OCI-LY7 (cell line): ENCODE measurements around the gene FOXN3. TPM values are rescaled to one million over a fixed set of nuclear protein-coding genes. Genes with fewer than 3 reads are reported as not detected.
"Not testable (repeated sequence)": the region's sequence is repeated elsewhere in the genome, so short reads cannot be mapped to it uniquely, and the experiment has no call there.

ENCODE experiments used
- BruUV-seq: library from RNA; stranded (reverse); fragments of 400-500 nt; replicated peaks from 2 replicates; lab custom pipeline; 2021; lab: Mats Ljungman, UMichigan
- CTCF ChIA-PET: fragments of 300-600 bp; sonication (Branson Sonifier 250); formaldehyde crosslinking; loops from one replicate; lab custom pipeline; 2022; ENCODE audit warnings: antibody characterized with exemption; ENCODE audit not compliant: unreplicated experiment; lab: Charles Lee
- POLR2A ChIA-PET: fragments of 300-600 bp; sonication (Branson Sonifier 250); formaldehyde crosslinking; loops from one replicate; lab custom pipeline; 2022; ENCODE audit warnings: antibody characterized with exemption; lab: Charles Lee
- DNase-seq: peaks from one replicate; pipeline ENCODE4 v3.0.0-alpha.2; 2015; ENCODE audit warnings: low spot score
- H2AFZ ChIP-seq: fragments of 200-600 bp; sonication (generic), shearing (Covaris generic); 2 replicates; pipeline ENCODE4 v1.6.1; 2014; ENCODE audit warnings: mild to moderate bottlenecking, antibody characterized with exemption, low read length, moderate library complexity
- H3K27ac ChIP-seq: fragments of 200-600 bp; sonication (generic); 2 replicates; pipeline ENCODE4 v1.5.1; 2014; ENCODE audit warnings: mixed run types, low read depth, mild to moderate bottlenecking, moderate library complexity, low read length, inconsistent platforms; ENCODE audit not compliant: poor library complexity, severe bottlenecking
- H3K36me3 ChIP-seq: fragments of 200-600 bp; sonication (generic); 2 replicates; pipeline ENCODE4 v1.6.1; 2014; ENCODE audit warnings: mild to moderate bottlenecking, antibody characterized with exemption, low read length, moderate library complexity, mixed read lengths; ENCODE audit not compliant: insufficient read depth
- H3K4me1 ChIP-seq: fragments of 200-600 bp; sonication (generic); 2 replicates; pipeline ENCODE4 v1.5.1; 2014; ENCODE audit warnings: mild to moderate bottlenecking, low read length; ENCODE audit not compliant: insufficient read depth, poor library complexity, severe bottlenecking
- H3K4me2 ChIP-seq: fragments of 200-600 bp; sonication (generic); 2 replicates; pipeline ENCODE4 v1.6.1; 2014; ENCODE audit warnings: mild to moderate bottlenecking, low read length
- H3K4me3 ChIP-seq: fragments of 200-600 bp; sonication (generic); 2 replicates; pipeline ENCODE4 v1.5.1; 2014; ENCODE audit warnings: mild to moderate bottlenecking, low read depth, low read length; ENCODE audit not compliant: poor library complexity, severe bottlenecking
- H3K79me2 ChIP-seq: fragments of 200-600 bp; sonication (generic); 2 replicates; pipeline ENCODE4 v1.6.1; 2016; ENCODE audit warnings: low read depth, mild to moderate bottlenecking, low read length, moderate library complexity, mixed read lengths; ENCODE audit not compliant: insufficient read depth
- H3K9me2 ChIP-seq: fragments of 200-600 bp; sonication (generic); 2 replicates; pipeline ENCODE4 v1.6.1; 2016; ENCODE audit warnings: mild to moderate bottlenecking, low read length, mixed read lengths; ENCODE audit not compliant: insufficient read depth
- H3K9me3 ChIP-seq: fragments of 200-600 bp; sonication (generic); 2 replicates; pipeline ENCODE4 v1.6.1; 2014; ENCODE audit warnings: mild to moderate bottlenecking, mixed run types, low read length, mixed read lengths
- H4K20me1 ChIP-seq: fragments of 200-600 bp; sonication (generic); 2 replicates; pipeline ENCODE4 v1.6.1; 2014; ENCODE audit warnings: mild to moderate bottlenecking, antibody characterized with exemption, low read length, moderate library complexity, mixed read lengths; ENCODE audit not compliant: insufficient read depth
- EZH2phosphoT487 ChIP-seq: fragments of 200-600 bp; sonication (generic); IDR thresholded peaks from 2 replicates; pipeline ENCODE4 v1.6.1; 2018; ENCODE audit warnings: low read depth, borderline replicate concordance, mild to moderate bottlenecking, mixed run types, antibody characterized with exemption, low read length, moderate library complexity, mixed read lengths
- intact Hi-C: fragments of 100-400 bp; cut with micrococcal nuclease; formaldehyde crosslinking; loops from one replicate; pipeline ENCODE4 v1.10.0; 2022; ENCODE audit not compliant: unreplicated experiment
- total RNA-seq, 2 experiments: library from RNA; depleted of rRNA in 1 of 2; stranded (reverse); fragments of >200 nt in 1 of 2; shearing (Covaris generic) in 1 of 2; gene quantifications; 2 replicates each; pipeline ENCODE4 v1.2.3, GENCODE V29; 2014 to 2022
- TF ChIP-seq, protein P1 (sequence below): fragments of 200-600 bp; sonication (generic); conservative IDR thresholded peaks from 2 replicates; pipeline ENCODE4 v1.5.1; 2014; ENCODE audit warnings: mild to moderate bottlenecking, antibody characterized with exemption, low read length, moderate library complexity, mixed read lengths

FOXN3 gene
- total RNA-seq, 2 experiments from 2014 or later: 77.7 to 102 TPM

DNA sequence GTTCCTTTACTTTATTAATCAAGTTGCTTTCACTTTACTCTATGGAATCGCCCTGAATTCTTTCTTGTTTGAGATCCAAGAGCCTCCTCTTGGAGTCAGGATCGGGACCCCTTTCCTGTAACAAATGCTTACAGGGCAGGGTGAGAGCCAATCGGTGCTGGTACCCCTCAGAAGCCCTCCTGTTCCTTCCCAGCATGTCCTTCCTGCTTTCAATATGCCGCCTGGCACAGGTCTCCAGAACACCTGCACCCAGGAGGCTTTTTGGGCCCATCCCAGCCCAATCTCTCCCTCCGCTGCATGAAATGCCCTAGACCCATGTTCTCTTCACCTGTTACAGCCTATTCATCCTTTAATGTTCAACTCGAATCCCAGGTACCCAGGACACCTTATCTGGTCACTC, 122.2 kb downstream of the FOXN3 start:
- ChIA-PET CTCF (no interaction called here), POLR2A (no interaction called here)
- no peak overlapping the region for H3K27ac ChIP-seq
- no TSS peak for BruUV-seq
- DNase-seq: no peak
- H3K9me2 ChIP-seq: no peaks in the 10 kb centered on the region
- H3K4me2 ChIP-seq: no peak overlapping the region
- TF ChIP-seq EZH2phosphoT487: no peak
- TF ChIP-seq, protein P1, sequence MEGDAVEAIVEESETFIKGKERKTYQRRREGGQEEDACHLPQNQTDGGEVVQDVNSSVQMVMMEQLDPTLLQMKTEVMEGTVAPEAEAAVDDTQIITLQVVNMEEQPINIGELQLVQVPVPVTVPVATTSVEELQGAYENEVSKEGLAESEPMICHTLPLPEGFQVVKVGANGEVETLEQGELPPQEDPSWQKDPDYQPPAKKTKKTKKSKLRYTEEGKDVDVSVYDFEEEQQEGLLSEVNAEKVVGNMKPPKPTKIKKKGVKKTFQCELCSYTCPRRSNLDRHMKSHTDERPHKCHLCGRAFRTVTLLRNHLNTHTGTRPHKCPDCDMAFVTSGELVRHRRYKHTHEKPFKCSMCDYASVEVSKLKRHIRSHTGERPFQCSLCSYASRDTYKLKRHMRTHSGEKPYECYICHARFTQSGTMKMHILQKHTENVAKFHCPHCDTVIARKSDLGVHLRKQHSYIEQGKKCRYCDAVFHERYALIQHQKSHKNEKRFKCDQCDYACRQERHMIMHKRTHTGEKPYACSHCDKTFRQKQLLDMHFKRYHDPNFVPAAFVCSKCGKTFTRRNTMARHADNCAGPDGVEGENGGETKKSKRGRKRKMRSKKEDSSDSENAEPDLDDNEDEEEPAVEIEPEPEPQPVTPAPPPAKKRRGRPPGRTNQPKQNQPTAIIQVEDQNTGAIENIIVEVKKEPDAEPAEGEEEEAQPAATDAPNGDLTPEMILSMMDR: no peak
- H3K4me1 ChIP-seq: peaks cover 20% of the 10 kb centered on the region
- H4K20me1 ChIP-seq: no peaks in the 10 kb centered on the region
- no peaks in the 10 kb centered on the region; the same call in 1 of the 2 replicates for H3K36me3 ChIP-seq
- H3K4me3 ChIP-seq: no peak overlapping the region
- H2AFZ ChIP-seq: no peak overlapping the region
- H3K79me2 ChIP-seq: no peaks in the 10 kb centered on the region
- no peaks in the 10 kb centered on the region for H3K9me3 ChIP-seq
- intact Hi-C loops: no loop called here

DNA sequence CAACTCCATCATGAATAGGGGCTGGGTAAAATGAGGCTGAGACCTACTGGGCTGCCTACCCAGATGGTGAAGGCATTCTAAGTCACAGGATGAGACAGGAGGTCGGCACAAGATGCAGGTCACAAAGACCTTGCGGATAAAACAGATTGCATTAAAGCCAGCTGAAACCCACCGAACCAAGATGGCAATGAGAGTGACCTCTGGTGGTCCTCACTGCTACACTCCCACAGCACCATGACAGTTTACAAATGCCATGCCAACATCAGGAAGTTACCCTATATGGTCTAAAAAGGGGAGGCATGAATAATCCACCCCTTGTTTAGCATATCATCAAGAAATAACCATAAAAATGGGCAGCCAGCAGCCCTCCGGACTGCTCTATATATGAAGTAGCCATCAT, 122.6 kb downstream of the FOXN3 start:
- H4K20me1 ChIP-seq, H3K79me2 ChIP-seq, H3K9me3 ChIP-seq, BruUV-seq, CTCF ChIA-PET, H3K4me2 ChIP-seq, H3K9me2 ChIP-seq, H3K27ac ChIP-seq, intact Hi-C loops, DNase-seq, H3K4me3 ChIP-seq, H2AFZ ChIP-seq, H3K36me3 ChIP-seq, POLR2A ChIA-PET: not testable (repeated sequence)
- peaks cover 20% of the 10 kb centered on the region for H3K4me1 ChIP-seq
- TF ChIP-seq, protein P1: peak; percentile 31; the same call in 1 of the 2 replicates

DNA sequence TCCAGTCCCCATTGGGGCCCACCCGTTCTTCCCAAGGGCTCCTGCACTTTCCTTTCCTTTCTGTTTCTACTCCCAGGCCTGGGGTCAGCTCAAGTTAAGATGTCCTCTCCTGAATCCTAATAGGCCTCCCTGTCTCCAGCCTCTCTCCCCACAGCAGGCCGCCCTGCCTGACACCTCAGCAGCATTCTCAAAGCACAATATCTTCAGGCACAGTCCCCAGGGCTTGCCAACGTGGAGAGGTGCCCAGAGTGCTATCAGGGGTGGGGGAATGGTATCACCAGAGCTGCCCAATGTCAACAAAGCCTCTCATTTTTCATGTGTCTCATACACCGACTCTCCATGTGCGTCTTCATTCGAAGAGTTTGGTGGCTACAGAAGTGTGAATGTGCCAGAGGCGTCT, 123.0 kb downstream of the FOXN3 start:
- Histone ChIP-seq H3K9me2 (no peaks in the 10 kb centered on the region), H3K9me3 (no peaks in the 10 kb centered on the region), H3K4me1 (peaks cover 20% of the 10 kb centered on the region), H2AFZ (no peak overlapping the region), H3K4me3 (no peak overlapping the region), H4K20me1 (no peaks in the 10 kb centered on the region), H3K27ac (no peak overlapping the region), H3K36me3 (no peaks in the 10 kb centered on the region; the same call in 1 of the 2 replicates), H3K79me2 (no peaks in the 10 kb centered on the region), H3K4me2 (no peak overlapping the region)
- intact Hi-C loops: no loop called here
- ChIA-PET POLR2A (no interaction called here), CTCF (no interaction called here)
- DNase-seq: no peak
- no TSS peak for BruUV-seq
- TF ChIP-seq EZH2phosphoT487: no peak
- TF ChIP-seq, protein P1: no peak
